ENCODE data around the gene KPNA5.

DNA sequence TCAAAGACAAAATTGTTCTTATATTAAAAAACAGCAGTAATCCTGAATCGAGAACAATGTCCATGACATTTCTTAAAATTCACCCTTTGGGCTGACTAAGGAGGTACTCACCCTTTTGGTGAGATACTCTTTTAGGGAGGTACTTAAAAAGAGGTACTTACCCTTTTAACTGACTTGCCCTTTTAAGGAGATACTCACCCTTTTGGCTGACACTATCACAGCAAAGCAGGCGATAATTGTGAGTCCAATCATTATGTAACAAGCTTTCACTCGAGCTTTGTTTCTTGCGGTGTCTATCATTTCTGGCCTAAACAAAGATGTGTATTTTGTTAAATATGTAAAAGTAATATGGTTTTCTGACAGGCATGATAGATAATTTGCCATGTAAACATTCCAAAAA is 80.8 kb downstream of the KPNA5 start:
- TF ChIP-seq POLR2A (IDR thresholded peaks at IDR 0.05) (no peak), POLR2AphosphoS5 (IDR thresholded peaks at IDR 0.05) (no peak)
- TF ChIP-seq, protein P1, sequence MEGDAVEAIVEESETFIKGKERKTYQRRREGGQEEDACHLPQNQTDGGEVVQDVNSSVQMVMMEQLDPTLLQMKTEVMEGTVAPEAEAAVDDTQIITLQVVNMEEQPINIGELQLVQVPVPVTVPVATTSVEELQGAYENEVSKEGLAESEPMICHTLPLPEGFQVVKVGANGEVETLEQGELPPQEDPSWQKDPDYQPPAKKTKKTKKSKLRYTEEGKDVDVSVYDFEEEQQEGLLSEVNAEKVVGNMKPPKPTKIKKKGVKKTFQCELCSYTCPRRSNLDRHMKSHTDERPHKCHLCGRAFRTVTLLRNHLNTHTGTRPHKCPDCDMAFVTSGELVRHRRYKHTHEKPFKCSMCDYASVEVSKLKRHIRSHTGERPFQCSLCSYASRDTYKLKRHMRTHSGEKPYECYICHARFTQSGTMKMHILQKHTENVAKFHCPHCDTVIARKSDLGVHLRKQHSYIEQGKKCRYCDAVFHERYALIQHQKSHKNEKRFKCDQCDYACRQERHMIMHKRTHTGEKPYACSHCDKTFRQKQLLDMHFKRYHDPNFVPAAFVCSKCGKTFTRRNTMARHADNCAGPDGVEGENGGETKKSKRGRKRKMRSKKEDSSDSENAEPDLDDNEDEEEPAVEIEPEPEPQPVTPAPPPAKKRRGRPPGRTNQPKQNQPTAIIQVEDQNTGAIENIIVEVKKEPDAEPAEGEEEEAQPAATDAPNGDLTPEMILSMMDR (IDR thresholded peaks at IDR 0.05), result no peak
